Endodermal cell (in vitro differentiated cells): ENCODE data around the gene MARCHF11. TPM values are rescaled to one million over a fixed set of nuclear protein-coding genes. Genes with fewer than 3 reads are reported as not detected.

ENCODE experiments used
- DNase-seq: peaks from one replicate; pipeline ENCODE4 v3.0.0-alpha.2; 2017
- H3K27ac ChIP-seq: 2 replicates; pipeline ENCODE4 v1.5.1; 2013; ENCODE audit warnings: mild to moderate bottlenecking, low read depth, low read length, moderate library complexity
- H3K27me3 ChIP-seq: 2 replicates; pipeline ENCODE4 v1.6.1; 2013; ENCODE audit warnings: mild to moderate bottlenecking, low read length, moderate library complexity; ENCODE audit not compliant: insufficient read depth, control insufficient read depth, poor library complexity, severe bottlenecking
- H3K36me3 ChIP-seq: 2 replicates; pipeline ENCODE4 v1.7.0; 2013; ENCODE audit warnings: mild to moderate bottlenecking, low read length, moderate library complexity; ENCODE audit not compliant: control insufficient read depth, insufficient read depth
- H3K4me1 ChIP-seq: one replicate; pipeline ENCODE4 v1.7.0; 2013; ENCODE audit warnings: low read length; ENCODE audit not compliant: control insufficient read depth, insufficient read depth
- H3K4me3 ChIP-seq: 2 replicates; pipeline ENCODE4 v1.5.1; 2013; ENCODE audit warnings: mild to moderate bottlenecking, low read length, moderate library complexity
- H3K9ac ChIP-seq: 2 replicates; pipeline ENCODE4 v1.6.1; 2013; ENCODE audit warnings: mild to moderate bottlenecking, low read length, moderate library complexity; ENCODE audit not compliant: poor library complexity, severe bottlenecking; ENCODE audit errors: extremely low read depth
- H3K9me3 ChIP-seq: 2 replicates; pipeline ENCODE4 v1.6.1; 2013; ENCODE audit warnings: mild to moderate bottlenecking, low read length, moderate library complexity; ENCODE audit not compliant: control insufficient read depth
- H3K27ac Mint-ChIP-seq: 2 replicates; pipeline ENCODE4 v1.8.0; 2020; ENCODE audit warnings: mixed read lengths
- H3K27me3 Mint-ChIP-seq: 2 replicates; pipeline ENCODE4 v1.8.0; 2021; ENCODE audit warnings: mild to moderate bottlenecking, mixed read lengths; ENCODE audit not compliant: insufficient read depth
- H3K36me3 Mint-ChIP-seq: 2 replicates; pipeline ENCODE4 v1.8.0; 2020; ENCODE audit warnings: low read depth, mixed read lengths
- H3K4me1 Mint-ChIP-seq: 2 replicates; pipeline ENCODE4 v1.8.0; 2020; ENCODE audit warnings: mixed read lengths
- H3K4me3 Mint-ChIP-seq: 2 replicates; pipeline ENCODE4 v1.8.0; 2020; ENCODE audit warnings: mild to moderate bottlenecking, moderate library complexity, mixed read lengths
- H3K9me3 Mint-ChIP-seq: 2 replicates; pipeline ENCODE4 v1.8.0; 2020; ENCODE audit warnings: mild to moderate bottlenecking, mixed read lengths
- WGBS, 2 experiments: methylation state at CpG; one replicate each; pipeline versions ENCODE4 v1.1.5 to v1.1.7; 2013; ENCODE audit warnings: missing lambda C conversion rate in 2 of 2, mixed read lengths in 1 of 2; ENCODE audit not compliant: insufficient coverage in 1 of 2, insufficient read length in 1 of 2; 5-methylcytosine and 5-hydroxymethylcytosine counted together
- total RNA-seq, 2 donors: library from RNA; stranded (reverse); fragmentation: NEBNext Ultra II Directional in 1 of 2; extraction: Animal tissue kit (Norgen Biotek cat#: 25700) in 1 of 2; gene quantifications; 2 replicates in 1 of 2; 3 replicates in 1 of 2; pipeline ENCODE4 v1.2.1, GENCODE V29; 2021
- TF ChIP-seq, protein P1 (sequence below): fragments of 200-600 bp; sonication (generic); conservative IDR thresholded peaks from 2 replicates; pipeline ENCODE4 v1.5.0; 2021; ENCODE audit warnings: antibody characterized with exemption, mild to moderate bottlenecking

Gene MARCHF11
- total RNA-seq, 2 donors from 2014 or later: 19.0 to 19.9 TPM

DNA sequence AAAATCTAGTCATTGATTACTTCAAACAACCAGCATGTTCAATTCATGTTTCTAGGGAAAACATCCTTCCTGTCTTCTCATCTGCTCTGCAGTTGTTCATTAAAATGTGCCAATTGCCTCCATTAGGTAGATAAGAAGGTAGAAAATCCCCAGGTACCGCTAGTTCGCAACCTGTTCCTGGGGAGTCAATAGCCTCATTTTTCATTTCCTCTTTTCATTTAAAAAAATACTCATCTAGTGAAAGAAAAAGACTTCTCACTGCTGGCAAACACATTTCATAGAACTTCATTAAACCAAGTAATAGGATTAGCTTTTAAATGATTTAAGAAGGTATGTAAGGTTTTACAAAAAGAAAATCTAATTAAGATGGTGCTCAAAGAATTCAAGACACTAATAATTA, 113.3 kb downstream of the MARCHF11 start:
- Histone ChIP-seq H3K36me3 (peaks cover 33% of the 10 kb centered on the region), H3K27me3 (no peaks in the 10 kb centered on the region), H3K4me1 (no peaks in the 10 kb centered on the region), H3K9me3 (peaks cover 10% of the 10 kb centered on the region), H3K27ac (no peak overlapping the region), H3K4me3 (no peak overlapping the region), H3K9ac (no peak overlapping the region)
- H3K36me3 Mint-ChIP-seq: peaks cover 19% of the 10 kb centered on the region
- no peaks in the 10 kb centered on the region for H3K9me3 Mint-ChIP-seq
- no peak overlapping the region for H3K4me3 Mint-ChIP-seq
- H3K27me3 Mint-ChIP-seq: no peaks in the 10 kb centered on the region
- WGBS, 2 experiments: 100% methylated on average over 2 of the region's 2 CpGs; no CpG with 5 or more reads in 1 of the 2 experiments
- peaks cover 22% of the 10 kb centered on the region for H3K4me1 Mint-ChIP-seq
- TF ChIP-seq, protein P1, sequence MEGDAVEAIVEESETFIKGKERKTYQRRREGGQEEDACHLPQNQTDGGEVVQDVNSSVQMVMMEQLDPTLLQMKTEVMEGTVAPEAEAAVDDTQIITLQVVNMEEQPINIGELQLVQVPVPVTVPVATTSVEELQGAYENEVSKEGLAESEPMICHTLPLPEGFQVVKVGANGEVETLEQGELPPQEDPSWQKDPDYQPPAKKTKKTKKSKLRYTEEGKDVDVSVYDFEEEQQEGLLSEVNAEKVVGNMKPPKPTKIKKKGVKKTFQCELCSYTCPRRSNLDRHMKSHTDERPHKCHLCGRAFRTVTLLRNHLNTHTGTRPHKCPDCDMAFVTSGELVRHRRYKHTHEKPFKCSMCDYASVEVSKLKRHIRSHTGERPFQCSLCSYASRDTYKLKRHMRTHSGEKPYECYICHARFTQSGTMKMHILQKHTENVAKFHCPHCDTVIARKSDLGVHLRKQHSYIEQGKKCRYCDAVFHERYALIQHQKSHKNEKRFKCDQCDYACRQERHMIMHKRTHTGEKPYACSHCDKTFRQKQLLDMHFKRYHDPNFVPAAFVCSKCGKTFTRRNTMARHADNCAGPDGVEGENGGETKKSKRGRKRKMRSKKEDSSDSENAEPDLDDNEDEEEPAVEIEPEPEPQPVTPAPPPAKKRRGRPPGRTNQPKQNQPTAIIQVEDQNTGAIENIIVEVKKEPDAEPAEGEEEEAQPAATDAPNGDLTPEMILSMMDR: no peak
- DNase-seq: no peak
- no peak overlapping the region for H3K27ac Mint-ChIP-seq

DNA sequence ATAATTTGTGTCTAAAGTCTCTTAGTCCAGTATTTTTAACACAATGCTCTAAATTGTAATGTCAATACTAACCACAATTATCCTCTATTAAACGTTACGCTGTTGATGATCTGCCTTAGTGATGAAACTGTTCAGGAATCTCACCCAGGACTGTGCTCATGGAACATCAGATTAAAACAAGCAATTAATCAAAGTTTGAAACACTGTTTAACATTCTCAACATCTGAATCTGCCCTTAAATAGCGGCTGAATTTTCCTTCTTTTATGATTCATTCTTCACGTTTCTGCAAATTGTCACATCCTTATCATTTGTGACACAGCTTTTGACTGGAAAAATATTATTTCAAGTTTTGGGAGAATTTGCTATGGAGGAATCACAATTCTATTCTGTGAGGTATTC, 113.8 kb downstream of the MARCHF11 start:
- TF ChIP-seq, protein P1: no peak
- Histone ChIP-seq H3K27ac (no peak overlapping the region), H3K4me3 (no peak overlapping the region), H3K9me3 (peaks cover 10% of the 10 kb centered on the region), H3K9ac (no peak overlapping the region), H3K4me1 (peaks cover 4% of the 10 kb centered on the region), H3K27me3 (no peaks in the 10 kb centered on the region), H3K36me3 (peaks cover 33% of the 10 kb centered on the region)
- no peak overlapping the region for H3K4me3 Mint-ChIP-seq
- no peaks in the 10 kb centered on the region for H3K9me3 Mint-ChIP-seq
- peaks cover 23% of the 10 kb centered on the region for H3K4me1 Mint-ChIP-seq
- no peak overlapping the region for H3K27ac Mint-ChIP-seq
- 92 to 94% methylated on average over 3 to 4 of the region's 4 CpGs for WGBS, 2 experiments
- DNase-seq: no peak
- H3K36me3 Mint-ChIP-seq: peaks cover 19% of the 10 kb centered on the region
- no peaks in the 10 kb centered on the region for H3K27me3 Mint-ChIP-seq

DNA sequence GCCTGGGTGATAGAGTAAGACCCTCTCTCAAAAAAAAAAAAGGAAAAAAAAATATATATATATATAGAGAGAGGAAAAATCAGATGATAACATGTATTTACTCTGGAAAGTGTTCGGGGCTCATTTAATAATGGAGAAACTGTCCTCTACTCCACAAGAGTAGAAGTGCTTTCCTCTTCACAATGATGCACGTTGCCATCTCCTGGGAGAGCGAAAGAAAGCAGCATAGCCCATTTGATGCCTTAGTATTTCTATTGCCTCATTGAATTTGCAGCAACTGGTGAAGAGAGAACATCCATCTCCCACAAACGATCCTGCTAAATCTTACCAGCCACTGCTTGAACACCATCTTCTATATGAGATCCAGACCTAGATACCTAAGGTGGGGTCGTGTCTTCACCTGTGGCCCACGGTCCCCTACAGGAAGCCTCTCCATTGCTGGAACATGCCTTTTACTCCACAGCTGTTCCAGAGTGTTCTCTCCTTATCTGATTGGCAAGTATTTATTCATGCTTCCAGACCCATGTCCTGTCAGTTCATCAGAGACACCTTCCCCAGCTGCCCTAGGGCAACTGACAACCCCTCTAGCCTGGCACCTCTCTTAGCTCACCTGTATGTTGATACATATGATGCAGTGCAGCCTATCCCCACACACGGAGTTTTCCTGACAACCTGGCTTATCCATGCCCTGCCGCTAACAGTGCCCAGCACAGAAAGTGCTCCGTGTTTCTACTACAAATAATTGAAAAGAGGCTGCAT, 115.3 kb downstream of the MARCHF11 start:
- Histone ChIP-seq H3K9ac (no peak overlapping the region), H3K9me3 (peaks cover 10% of the 10 kb centered on the region), H3K36me3 (peaks cover 33% of the 10 kb centered on the region), H3K27ac (no peak overlapping the region), H3K4me3 (no peak overlapping the region), H3K4me1 (peaks cover 4% of the 10 kb centered on the region), H3K27me3 (no peaks in the 10 kb centered on the region)
- no peak overlapping the region for H3K27ac Mint-ChIP-seq
- peaks cover 16% of the 10 kb centered on the region for H3K36me3 Mint-ChIP-seq
- H3K9me3 Mint-ChIP-seq: no peaks in the 10 kb centered on the region
- no peaks in the 10 kb centered on the region for H3K27me3 Mint-ChIP-seq
- H3K4me1 Mint-ChIP-seq: peaks cover 31% of the 10 kb centered on the region
- H3K4me3 Mint-ChIP-seq: no peak overlapping the region
- WGBS, 2 experiments: 85 to 92% methylated on average over 4 to 9 of the region's 9 CpGs
- TF ChIP-seq, protein P1: peak; percentile 57
- DNase-seq: no peak
